ENCODE results near the gene HCN4. TPM values are rescaled to one million over a fixed set of nuclear protein-coding genes. Genes with fewer than 3 reads are reported as not detected.

HCN4 gene
- total RNA-seq, 4 donors from 2014 or later = not detected

- intact Hi-C loops (cut with DNase I; ENCODE audit: low total_unique reads) = no loop called here
Measured at GRCh38 chr15:73293773-73294172, 75.0 kb downstream of the HCN4 start.

GRCh38 chr15:73291441-73291840 lies 77.3 kb downstream of the HCN4 start:
- ATAC-seq = no peak

More at GRCh38 chr15:73293773-73294172, 75.0 kb downstream of the HCN4 start:
- no peak for DNase-seq
- TF ChIP-seq CTCF (IDR thresholded peaks at IDR 0.05 in 4 of 5, conservative IDR thresholded peaks at IDR 0.05 in 1 of 5) = no peak
- TF ChIP-seq POLR2A (IDR thresholded peaks at IDR 0.05) = no peak
- H3K27me3 ChIP-seq = no peaks in the 10 kb centered on the region
- no peak overlapping the region for H3K27ac ChIP-seq
- ATAC-seq = no peak
- H3K4me3 ChIP-seq = no peak overlapping the region
- H3K4me1 ChIP-seq = no peaks in the 10 kb centered on the region
- H3K36me3 ChIP-seq = peaks cover 0 to 41% of the 10 kb centered on the region in 2 donors
- in situ Hi-C loops (cut with MboI; ENCODE audit: low sequenced_read_pairs in 4 of 4) = loop anchor here in 1 of 4 donors (25.0 kb wide), 1 partner anchor 531 kb away; no protein-coding TSS in a partner anchor
- H3K9me3 ChIP-seq = no peaks in the 10 kb centered on the region

GRCh38 chr15:73287019-73287418 lies 81.7 kb downstream of the HCN4 start:
- Histone ChIP-seq H3K4me3 (no peak overlapping the region), H3K36me3 (peaks cover 0 to 42% of the 10 kb centered on the region in 2 donors), H3K27me3 (no peaks in the 10 kb centered on the region), H3K27ac (no peak overlapping the region), H3K9me3 (no peaks in the 10 kb centered on the region), H3K4me1 (peaks cover 0 to 16% of the 10 kb centered on the region in 2 donors)
- in situ Hi-C loops (cut with MboI; ENCODE audit: low sequenced_read_pairs in 4 of 4) = loop anchor here in 1 of 4 donors (25.0 kb wide), 1 partner anchor 525 kb away; no protein-coding TSS in a partner anchor
- no peak for DNase-seq
- no peak for ATAC-seq
- TF ChIP-seq CTCF (IDR thresholded peaks at IDR 0.05 in 4 of 5, conservative IDR thresholded peaks at IDR 0.05 in 1 of 5) = no peak
- TF ChIP-seq POLR2A (IDR thresholded peaks at IDR 0.05) = no peak
- intact Hi-C loops (cut with DNase I; ENCODE audit: low total_unique reads) = no loop called here

More at GRCh38 chr15:73291441-73291840, 77.3 kb downstream of the HCN4 start:
- Histone ChIP-seq H3K9me3 (no peaks in the 10 kb centered on the region), H3K27me3 (no peaks in the 10 kb centered on the region), H3K4me3 (no peak overlapping the region), H3K4me1 (no peaks in the 10 kb centered on the region), H3K27ac (no peak overlapping the region), H3K36me3 (peaks cover 0 to 48% of the 10 kb centered on the region in 2 donors)
- TF ChIP-seq CTCF (IDR thresholded peaks at IDR 0.05 in 4 of 5, conservative IDR thresholded peaks at IDR 0.05 in 1 of 5) (no peak), POLR2A (IDR thresholded peaks at IDR 0.05) (no peak)
- in situ Hi-C loops (cut with MboI; ENCODE audit: low sequenced_read_pairs in 4 of 4) (loop anchor here in 1 of 4 donors (25.0 kb wide), 1 partner anchor 529 kb away; no protein-coding TSS in a partner anchor), intact Hi-C loops (cut with DNase I; ENCODE audit: low total_unique reads) (no loop called here)
- no peak for DNase-seq

- no peaks in the 10 kb centered on the region for H3K9me3 ChIP-seq
- H3K27me3 ChIP-seq = no peaks in the 10 kb centered on the region
- no peak for ATAC-seq
- TF ChIP-seq CTCF (IDR thresholded peaks at IDR 0.05 in 4 of 5, conservative IDR thresholded peaks at IDR 0.05 in 1 of 5) (no peak), POLR2A (IDR thresholded peaks at IDR 0.05) (no peak)
- peaks cover 0 to 42% of the 10 kb centered on the region in 2 donors for H3K36me3 ChIP-seq
- in situ Hi-C loops (cut with MboI; ENCODE audit: low sequenced_read_pairs in 4 of 4) = loop anchor here in 1 of 4 donors (25.0 kb wide), 1 partner anchor 524 kb away; no protein-coding TSS in a partner anchor
- no peak overlapping the region for H3K27ac ChIP-seq
- DNase-seq = no peak
- H3K4me1 ChIP-seq = peaks cover 0 to 16% of the 10 kb centered on the region in 2 donors
- intact Hi-C loops (cut with DNase I; ENCODE audit: low total_unique reads) = no loop called here
- H3K4me3 ChIP-seq = no peak overlapping the region
Measured at GRCh38 chr15:73286311-73286710, 82.4 kb downstream of the HCN4 start.
